HPDE6-E6E7 (cell line): ENCODE results near the gene ATP2A3.
A peak's percentile ranks its signal among the peaks of the same experiment; 100 is the strongest.

ENCODE experiments used
- DNase-seq: peaks from one replicate; pipeline ENCODE4 v3.0.0; 2011; ENCODE audit warnings: missing footprints; ENCODE audit errors: extremely low spot score

The ATP2A3 gene

DNA sequence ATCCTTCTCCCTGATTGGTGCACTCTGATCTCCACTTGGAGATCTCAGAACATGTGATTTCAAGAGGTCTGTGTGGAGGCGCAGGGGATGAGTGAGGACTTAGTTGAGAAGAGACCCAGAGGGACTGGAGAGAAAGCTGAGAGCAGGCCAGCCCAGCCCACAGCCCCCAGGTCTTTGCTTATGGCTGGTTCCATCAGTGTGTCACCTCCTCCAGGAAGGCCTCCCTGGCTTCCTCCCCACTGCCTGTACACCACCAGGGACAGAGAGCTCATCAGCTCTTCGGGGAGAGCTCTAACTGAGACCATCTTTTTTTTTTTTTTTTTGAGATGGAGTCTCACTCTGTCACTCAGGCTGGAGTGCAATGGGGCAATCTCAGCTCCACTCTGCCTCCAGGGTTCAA lies 51.4 kb downstream of the ATP2A3 start:
- no peak for DNase-seq

DNA sequence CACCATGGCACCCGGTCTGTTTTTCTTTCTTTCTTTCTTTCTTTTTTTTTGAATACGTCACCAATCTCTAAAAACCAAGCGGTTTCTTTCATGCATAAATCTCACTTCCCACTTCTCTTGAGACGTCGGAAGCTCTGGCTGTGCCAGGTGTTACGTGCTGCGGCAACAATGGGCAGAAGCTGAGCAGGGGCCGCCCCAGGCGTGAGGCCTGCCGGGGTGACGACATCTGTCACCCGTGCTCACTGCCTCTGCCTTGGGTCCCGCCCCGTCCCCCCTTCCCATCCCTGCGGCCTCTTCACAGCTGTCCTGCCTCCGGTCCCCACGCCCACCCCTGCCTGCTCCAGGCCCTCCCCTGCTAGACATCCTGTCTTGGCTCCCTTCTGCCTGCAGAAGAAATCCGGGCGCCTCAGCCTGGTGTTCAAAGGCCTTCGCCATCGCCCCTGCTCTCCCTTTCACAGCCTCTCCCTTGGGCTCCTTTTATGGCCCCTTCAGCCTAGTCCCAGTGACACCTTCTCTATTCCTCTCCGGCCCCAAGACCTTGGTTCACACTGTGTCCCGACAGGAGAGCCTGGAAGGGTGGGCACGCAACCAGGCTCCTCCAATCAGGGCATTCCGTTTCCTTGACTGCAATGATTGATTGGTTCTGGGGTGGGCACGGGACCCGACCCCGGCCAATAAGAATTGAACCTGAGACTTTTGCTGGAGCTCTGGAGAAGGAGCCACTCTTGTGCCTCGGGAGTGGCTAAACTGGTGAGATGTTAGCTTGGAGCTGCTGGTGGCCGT lies 52.8 kb downstream of the ATP2A3 start:
- no peak for DNase-seq

DNA sequence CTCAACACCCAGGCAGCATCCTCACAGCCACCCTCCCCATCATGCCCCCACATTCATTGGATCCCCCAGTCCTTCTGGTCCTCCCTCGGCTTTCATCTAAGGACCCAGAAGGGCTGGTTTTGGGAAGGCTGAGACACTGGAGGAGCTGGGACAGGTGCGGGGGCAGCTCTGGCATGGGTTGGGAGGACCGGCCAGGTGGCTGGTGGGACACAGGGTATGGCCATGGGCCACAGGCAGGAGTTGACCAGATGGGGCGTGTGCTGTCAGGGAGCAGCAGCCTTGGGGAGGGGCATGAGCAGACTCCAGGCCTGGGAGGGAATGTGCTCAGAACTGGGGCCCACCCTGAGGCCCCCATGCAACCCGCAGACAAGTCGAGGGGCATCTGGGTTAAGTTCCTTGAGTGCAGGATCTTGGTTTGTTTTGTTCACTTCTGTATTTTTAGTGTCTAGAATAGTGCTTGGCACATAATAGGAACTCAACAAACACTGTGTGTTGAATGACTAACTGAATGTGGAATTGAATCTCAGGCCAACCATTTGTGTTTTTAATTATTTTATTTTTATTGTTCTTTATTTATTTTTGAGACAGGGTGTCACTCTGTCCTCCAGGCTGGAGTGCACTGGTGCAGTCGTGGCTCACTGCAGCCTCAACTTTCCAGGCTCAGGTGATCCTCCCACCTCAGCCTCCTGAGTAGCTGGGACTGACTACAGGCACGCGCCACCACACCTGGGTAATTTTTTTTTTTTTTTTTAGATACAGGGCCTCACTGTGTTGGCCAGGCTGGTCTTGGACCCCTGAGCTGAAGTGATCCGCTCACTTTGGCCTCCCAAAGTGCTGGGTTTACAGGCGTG lies 53.6 kb downstream of the ATP2A3 start:
- no peak for DNase-seq

DNA sequence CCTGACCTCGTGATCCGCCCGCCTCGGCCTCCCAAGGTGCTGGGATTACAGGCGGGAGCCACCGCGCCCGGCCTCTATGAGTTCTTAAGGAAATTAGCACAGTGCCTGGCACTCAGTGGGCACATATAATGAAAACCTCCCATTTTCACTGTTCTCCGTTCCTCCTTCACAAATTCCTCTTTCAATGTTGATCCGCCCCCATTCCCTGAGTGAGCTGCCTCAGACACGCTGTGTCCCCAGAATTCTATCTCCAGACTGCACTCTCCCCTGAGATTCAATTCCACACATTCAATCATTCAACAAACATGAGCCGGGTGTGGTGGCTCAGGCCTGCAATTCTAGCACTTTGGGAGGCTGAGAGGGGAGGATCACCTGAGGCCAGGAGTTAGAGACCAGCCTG lies 55.0 kb downstream of the ATP2A3 start:
- no peak for DNase-seq

DNA sequence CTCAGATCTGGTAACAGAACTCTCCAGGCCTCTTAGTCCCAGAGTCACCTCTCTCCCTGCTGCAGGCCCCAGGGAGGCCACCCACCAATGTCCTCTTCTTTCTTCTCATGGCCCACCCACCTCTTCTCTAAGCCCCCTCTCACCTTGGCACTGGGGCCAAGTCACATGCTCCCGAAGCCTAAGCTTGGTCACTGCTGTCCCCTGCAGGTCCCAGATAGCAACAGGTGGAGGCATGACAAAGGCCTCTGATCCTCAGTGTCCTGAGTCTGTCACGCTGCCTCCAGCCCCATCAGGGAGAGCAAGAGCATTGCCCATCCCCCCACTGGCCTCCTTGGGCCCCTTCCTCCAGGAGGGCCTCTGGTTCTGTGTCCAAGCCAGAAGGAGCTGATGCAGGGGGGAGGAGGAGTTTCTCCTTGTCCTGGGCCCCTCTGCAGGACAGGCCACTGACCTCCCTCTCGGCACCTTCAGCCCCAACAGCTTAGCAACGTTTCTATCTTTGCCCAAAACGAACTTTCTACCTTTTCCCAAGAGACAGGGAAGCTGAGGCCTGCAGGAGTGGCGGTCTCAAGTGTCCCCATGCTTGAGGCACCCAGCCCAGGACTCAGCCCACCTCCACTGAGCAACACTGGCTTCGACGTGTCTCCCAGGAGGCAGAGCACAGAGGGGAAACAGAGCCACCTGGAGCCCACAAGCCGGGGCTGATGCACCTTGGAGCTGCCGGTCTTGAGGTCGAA lies 56.6 kb downstream of the ATP2A3 start:
- no peak for DNase-seq

DNA sequence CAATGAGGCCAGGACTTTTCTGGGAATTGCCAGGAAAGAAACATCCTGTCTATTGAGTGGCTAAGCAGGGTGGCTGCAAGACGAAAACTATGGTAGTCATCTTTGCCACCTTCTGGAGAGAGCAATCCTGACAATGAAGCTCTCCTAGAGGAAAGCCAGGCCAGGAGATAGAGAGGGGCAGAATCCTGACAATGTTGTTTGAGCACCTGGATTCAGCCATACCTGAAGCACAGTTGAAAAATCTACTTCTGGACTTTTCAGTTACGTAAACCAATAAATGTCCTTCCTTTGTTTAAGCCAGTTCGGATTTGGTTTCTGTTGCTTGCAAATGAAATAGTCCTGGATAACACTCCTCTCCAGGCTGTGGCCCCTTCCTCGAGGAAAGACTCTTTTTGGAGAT lies 57.4 kb downstream of the ATP2A3 start:
- no peak for DNase-seq

DNA sequence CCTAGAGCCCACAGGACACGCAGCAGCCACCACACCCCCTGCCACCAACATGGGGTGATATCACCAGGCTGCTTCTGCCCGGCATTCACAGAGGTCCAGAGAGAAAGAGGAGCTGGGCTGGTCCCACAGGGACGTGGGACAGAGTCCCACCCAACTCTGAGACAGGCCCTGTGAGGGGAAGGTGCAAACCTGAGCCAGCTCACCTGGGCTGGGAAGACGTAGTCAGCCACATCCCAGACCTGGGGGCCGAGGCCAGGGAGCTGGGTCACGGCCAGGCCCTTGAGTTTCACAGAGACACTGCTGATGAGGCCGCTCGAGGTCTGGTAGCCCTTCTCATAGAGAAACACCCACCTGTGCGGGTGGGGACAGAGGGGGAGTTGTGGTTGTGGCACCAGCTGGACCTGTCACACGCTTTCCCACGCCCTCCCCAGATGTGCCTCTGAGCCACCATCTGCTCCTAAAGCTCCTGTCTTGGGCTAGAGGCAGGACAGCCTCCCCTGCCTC lies 59.2 kb downstream of the ATP2A3 start:
- DNase-seq, result no peak

DNA sequence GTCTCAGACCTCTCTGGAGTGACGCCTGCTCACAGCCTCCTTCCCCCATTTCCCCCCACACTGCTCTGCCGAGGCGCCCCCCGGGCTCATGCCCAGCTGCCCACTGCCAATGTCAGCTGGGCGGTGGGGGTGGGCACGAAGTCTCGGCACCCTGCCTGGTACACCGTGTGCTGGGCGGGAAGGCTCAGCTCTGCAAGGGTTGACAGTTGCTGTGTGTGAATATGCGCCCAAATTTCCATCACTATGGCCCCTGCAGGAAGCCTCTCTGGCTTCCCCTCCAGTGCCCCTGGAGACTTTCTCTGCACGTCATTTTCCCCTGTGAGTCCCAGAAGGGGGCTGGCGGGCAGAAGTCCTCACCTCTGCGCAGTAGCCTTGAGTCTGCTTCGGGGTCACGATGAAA lies 59.7 kb downstream of the ATP2A3 start:
- DNase-seq, result no peak

DNA sequence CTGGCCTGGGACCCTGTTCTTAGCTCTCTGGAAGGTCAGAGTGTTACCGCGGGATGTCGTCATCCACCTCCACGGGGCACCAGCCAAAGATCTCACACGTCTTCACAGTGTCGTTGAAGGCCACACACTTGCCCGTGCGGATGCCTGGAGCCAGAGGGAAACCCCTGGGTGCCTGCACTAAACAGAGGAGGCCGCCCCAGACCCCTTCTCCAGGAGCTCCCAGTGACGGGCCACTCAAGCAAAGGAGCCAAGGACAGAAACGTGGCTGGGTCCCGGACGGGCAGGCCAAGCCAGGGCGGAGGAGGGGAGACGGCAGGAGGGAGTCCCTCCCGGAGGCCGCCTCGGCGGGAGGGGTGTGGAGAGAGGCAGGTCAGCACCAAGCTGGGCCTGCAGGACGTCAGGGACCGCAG lies 60.4 kb downstream of the ATP2A3 start:
- DNase-seq, result no peak

DNA sequence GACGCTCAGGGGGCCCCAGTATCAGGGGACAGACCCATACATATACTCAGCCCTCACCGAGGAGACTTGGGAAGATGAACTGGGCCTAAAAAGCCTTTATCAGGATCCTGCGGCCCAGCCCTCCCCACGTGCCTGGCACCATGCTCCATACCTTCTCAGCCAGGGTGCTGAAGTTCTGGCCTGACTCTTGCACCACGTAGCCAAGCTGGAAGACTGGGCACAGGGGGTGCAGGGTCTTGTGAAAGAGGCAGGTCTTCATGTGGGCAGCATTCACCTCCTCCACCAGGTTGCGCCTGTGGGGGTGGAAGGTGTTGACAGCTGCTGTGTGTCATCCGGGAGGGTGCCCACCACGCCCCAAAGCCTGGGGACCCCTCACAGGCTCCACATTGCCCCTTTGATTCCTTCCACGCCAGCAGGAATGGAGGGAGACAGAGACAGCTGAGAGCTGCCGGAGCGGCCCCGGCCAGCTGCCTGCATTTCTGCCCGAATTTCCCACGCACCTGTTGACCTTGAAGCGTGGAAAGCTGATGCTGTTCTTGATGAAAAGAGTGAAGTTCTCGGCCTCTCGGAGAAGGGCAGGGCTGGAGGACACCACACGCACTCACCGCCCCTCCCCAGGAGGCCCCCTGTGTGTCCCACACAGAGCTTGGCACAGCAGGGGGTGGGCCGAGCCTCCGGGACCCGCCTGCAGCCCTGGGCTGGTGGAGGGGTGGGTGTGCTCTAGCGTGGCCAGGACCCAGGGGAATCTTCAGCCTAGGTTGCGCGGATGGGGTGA lies 61.0 kb downstream of the ATP2A3 start:
- no peak for DNase-seq

DNA sequence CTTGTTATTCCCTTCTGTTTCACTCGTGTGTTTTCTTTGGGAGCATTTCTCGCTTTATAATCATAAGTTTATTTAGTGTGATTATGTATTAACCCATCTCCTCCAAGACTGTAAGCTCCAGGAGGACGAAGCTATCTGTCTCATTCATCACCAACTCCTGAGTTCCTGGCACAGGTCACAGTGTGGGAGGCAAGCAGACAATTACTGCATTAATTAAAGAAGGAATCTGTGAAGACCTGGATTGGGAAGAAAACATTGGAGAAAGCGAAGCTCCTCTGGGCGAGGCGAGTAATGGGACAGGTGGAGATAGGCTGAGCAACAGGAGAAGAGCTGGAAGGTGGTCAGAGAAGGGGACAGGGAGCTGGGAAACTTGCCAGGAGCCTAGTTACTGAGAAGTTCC lies 63.6 kb downstream of the ATP2A3 start:
- DNase-seq, result no peak

DNA sequence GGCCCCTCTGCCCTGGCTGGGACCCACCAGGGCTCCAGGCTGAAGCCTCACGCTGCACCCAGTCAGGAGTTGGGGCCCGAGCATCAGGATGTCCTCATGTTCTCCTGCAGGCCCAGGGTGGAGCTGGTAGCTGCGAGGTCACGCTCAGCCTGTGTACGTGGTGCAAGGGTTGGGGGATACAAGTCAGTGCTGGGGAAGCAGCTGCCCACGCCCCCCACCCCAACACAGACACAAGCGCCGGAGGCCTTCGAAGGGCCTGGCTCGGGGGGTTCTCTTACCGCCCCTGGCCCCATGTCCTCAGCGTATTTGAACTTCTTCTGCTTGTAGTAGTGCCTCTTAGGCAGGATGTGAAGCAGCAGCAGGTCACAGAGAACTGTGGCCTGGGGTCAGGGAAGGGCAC lies 66.5 kb downstream of the ATP2A3 start:
- DNase-seq, result no peak

DNA sequence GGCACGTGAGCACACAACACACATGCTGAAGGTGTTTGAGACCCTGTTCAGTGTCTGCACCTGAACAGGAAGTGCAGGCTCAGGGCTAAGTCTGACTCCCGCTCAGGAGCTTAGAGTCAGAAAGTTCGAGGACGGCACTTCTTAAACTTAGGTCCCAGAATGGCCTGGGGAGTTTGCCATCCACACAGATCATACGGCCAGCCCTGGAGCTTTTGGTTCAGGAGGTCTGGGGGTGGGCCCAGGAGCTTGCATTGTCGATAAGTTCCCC lies 67.3 kb downstream of the ATP2A3 start:
- DNase-seq, result no peak

DNA sequence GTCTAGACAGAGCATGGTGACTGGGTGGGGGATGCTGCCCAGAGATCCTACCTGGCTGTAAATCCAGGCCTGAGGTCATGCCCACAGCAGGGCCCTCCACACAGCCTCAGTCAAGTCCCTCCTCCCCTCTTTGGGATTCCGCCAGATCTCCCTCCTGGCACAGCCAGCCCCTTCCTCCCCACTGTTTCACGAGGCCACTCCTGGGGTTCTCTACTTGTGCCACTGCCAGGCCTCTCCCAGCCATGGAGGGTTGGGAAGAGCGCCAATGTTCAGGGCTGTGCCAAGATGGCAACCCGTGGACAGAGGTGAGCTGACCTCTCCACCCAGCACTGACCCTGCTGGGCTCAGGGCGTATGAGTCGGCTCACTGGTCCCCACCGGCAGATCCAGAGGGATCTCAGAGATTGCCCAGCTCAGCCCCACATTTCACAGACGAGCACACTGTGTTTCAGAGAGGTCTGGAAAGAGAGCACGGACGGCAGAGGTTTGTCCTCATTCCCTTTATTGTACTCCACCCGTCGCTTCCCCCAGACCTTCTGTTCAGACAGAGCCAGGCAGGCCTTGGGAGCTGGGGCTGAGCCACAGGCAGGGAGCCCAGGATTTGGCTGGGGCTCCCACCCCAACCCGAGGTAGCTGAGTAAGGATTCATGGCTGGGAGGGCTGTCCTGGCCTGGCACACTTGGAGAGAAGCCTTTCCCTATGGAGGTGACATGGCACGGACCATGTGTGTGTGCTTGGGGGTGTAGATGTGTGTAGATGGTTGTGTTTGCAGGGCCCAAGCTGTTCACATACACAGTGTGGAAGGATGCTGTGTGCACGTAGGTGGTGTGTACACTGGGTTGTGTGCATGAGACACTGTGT lies 67.9 kb downstream of the ATP2A3 start:
- no peak for DNase-seq

DNA sequence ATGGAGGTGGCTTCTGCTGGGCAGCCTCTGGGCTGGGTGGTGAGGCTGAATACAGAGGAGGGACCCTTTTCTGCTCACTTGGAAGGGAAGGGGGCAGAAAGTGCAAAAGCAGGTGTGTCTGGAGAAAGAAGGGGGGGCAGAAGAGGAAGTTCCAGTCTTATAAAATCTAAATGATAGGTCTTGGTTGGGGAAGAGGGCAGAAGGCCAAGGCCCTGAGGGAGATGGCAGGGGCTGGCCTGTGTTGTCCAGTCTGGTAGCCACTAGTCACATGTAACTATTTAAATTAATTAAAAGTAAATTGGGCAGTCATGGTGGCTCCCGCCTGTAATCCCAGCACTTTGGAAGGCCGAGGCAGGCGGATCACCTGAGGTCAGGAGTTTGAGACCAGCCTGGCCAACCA lies 68.9 kb downstream of the ATP2A3 start:
- no peak for DNase-seq

DNA sequence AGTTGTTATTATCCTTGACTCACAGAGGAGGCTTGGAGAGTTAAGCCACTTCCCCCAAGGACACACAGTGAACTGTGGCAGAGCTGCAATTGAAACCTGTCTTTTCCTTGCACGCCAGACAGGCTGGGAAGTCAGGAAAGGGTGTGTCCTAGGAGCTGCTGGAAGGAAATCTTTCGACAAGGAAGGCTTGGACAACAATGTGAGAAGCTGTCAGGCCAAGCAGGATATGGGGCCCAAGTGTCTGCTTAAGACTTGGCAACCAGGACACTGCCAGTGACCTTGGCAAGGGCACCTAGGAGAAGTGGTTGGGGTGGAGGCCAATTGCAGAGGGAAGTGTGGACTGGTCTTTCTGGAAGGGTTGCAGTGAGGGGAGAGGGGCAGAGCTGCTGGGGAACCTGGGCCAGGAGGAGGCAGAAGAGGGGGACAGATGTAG lies 69.3 kb downstream of the ATP2A3 start:
- no peak for DNase-seq

DNA sequence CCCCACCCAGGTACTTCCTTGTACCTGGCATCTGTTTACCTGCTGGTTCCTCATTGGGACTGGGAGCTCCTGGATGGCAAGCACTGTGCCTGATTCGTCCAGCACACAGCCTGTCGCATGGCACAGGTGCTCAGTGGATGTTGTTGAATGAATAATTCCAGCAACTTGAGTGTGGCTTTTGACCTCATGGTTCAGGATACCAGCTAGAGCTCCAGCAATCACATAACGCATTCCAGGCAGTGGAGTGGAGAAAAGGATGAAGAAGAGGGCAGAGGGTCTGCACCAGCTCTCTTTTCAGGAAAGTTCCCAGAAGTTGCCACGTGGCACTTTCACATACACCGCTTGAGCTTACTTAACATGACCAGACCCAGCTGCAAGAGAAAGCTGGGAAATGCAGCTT lies 70.0 kb downstream of the ATP2A3 start:
- no peak for DNase-seq

DNA sequence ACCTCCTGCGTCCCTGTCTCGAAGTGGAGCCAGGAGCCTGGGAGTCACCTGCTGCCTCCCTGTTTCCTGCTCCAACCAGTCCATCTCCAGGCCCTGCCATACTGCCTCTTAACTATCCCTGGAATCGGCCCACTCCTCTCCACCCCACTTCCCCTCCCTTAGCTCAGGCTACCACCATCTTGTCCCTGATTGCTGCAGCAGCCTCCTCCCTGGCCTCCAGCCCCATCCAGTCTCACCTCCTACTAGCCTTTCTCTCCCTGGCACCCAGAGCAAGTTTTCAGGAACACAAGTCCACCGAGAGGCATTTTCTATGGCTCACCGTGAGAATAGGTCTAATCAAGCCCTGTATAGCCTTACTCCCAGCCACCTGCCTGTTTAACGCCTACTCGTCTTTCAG lies 70.5 kb downstream of the ATP2A3 start:
- no peak for DNase-seq

DNA sequence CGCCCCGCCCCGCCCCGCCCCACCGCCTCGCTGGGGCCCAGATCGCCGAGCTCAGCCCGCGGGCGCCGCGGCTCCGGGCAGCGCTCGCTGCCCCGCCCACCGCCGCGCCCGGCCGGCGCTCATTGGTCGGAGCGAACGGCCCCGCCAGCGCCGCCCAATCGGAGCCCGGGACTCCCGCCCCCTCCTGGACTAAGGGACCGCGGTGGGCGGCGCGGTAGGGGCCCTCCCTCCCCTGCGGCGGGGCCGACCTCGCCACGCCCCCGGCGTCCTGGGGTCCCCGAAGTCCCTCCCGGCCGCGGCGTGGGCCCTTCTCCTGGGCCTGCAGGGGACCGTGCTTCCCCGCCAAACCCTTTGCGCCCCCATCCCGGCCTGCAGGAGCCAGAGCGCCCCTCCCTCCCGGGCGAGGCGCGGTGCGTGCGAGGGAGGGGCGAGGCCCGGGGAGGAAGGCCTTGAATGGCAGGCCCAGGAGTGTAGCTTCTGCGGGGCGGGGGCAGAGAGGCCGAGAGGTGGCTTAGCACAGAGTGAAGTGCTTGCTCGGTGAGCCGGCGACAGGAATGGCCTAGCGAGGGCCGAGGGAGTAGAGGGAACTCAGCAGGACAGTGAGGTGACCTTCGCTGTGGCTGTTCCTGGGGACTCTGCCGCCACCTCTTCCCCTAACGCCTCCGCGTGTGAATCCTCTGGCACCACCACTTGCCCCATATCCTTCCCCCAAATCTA lies 71.1 kb downstream of the ATP2A3 start, which contains the start of gene CAMKK1:
TSS of gene CAMKK1 (minus strand) at position 51 of the 717 bp plus-strand sequence. CDS start 7,366 bp downstream, outside the sequence.
- DNase-seq, result peak; percentile 83
